Endothelial cell of hepatic sinusoid (primary cell): ENCODE measurements around the gene HIVEP3.

Experiments
- in situ Hi-C: cut with HindIII; loops from 2 replicates; pipeline ENCODE4 v1.10.0; 2017; ENCODE audit warnings: low sequenced_read_pairs

Gene HIVEP3

DNA sequence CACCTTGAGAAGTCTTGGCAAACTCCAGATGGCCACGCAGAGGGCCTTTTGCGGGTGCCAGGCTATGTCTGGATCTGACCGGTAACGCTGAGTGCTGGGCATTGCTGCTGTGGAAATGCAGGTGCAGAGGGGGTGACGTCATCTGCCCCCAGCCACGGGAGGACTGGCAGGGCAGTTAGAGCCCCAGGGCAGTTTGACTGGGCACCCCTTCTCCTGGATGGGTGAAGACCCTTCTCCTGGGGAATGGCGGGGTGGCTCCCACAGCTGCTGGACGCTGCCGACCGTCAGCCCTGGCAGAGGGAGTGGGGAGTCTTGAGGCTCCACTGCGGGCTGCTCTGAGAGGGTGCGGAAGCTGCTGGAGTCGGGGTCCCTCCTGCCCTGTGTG lies 421.7 kb downstream of the HIVEP3 start:
- in situ Hi-C loops: no loop called here

DNA sequence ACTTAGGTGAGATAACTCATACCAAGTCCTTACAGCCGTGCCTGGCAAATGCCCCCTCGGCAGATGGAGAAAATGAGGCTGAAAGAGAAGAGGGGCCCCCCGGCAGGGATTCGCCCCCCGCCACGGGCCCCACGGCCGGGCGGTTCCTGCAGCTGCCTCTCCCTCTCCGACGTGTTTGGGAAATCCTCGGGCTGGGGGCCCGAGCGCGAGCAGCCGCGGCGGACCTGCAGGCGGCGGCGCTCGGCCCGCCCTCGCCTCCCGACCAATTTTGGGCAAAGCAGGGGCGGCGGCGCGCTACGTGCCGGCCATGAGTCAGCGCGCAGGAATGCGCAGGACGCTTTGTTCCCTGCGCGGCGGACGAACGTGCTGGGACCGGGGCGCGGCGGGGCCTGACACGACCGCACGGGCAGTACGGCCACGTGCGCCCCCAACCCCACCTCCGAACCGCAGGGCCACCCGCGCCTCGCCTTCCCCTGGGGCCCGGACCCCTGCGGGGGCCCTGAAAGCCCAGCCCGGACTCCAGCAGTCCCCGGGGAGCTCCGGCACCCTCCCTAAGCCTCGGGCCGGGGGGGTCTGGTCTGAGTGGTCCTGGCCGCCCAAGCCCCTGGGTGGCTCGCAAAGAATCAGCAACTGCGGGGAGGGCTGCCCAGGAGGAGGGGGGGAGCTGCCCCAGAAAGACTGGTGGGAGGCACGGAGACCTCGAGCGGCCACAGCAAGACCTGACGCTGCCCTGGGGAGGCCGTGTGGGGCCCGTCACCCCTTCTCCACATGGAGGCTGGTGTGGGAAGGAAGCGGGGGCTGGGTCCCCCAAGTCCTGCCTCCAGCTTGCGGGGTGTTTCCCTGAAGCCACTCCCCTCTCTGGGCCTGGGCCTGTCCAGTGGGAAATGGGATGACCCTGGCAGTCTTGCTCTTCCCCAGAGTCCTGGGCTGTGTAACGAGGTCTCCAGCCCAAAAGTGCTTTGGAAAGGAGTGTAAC lies 422.4 kb downstream of the HIVEP3 start:
- in situ Hi-C loops: no loop called here

DNA sequence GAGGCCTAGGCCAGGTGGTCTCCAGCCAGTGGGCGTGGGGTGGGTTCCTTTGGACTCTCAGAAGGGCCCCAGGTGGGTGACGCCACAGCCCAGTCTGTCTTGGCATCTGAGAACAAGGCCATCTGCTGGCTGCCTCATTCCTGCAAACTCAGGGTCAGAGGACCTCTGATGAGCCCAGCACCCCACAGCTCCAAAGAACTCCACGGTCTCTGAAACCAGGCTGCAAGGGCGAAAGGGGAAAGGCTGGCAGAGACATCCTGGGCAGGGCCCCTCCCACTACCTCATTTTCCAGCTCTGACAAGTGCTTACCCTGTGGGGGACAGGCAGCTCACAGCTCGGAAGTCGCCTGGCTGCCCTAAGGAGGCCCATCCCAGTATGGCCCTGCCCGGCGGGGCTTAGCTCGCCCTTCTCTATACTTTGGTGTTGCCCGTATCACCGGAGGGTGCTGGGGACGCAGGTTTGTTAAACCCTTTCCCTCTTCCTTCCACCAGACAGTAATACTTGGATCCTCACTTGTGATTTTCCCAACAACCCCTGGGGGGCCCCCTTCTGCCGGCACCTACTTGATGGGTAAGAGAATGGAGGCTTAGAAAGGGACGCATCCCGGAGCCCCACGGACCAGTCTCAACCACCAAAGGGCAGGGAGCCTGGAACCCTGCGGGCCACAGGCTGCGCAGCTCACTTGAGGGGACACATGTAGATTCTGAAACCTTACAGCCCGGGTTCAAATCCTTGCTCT lies 423.3 kb downstream of the HIVEP3 start:
- in situ Hi-C loops: no loop called here

DNA sequence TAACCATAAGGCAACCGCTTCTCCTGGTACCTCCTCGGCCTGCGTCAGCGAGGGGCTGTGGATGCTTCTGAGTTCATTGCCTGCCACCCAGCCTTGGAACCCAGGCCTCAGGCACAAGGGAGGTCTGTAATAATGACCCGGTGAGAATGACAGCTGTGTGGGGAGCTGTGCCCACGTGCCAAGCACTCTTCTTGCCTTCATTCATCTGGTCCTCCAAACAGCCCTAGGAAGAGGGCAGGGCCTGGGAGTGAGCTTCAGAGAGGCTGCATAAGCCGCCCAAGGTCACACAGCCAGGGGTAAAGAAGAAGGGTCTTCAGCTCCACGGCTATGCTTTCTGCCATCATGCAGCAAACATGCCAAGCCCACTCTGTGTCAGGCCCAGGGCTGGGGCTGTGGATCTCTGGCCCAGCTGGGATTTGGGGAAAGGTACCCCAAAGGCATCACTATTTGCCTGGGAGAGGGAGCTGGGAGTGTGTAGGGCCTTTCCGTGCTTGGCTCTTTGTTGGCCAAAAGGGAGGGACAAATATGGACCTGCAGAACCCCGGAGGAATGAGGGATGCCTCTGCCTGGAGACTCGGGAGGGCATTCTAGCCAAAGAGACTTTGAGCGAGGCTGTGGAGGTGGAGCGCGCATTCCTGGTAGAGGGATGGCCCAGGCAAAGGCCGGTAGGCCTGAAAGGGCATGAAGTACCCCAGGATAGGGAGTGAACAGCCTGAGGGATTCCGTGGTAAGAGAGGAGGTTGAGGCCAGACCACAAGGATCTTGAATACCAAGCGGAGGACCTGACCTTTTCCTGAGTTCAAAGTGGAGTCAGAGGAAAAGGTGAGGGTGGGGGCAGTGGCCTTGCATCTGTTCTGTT lies 424.1 kb downstream of the HIVEP3 start:
- in situ Hi-C loops: no loop called here

DNA sequence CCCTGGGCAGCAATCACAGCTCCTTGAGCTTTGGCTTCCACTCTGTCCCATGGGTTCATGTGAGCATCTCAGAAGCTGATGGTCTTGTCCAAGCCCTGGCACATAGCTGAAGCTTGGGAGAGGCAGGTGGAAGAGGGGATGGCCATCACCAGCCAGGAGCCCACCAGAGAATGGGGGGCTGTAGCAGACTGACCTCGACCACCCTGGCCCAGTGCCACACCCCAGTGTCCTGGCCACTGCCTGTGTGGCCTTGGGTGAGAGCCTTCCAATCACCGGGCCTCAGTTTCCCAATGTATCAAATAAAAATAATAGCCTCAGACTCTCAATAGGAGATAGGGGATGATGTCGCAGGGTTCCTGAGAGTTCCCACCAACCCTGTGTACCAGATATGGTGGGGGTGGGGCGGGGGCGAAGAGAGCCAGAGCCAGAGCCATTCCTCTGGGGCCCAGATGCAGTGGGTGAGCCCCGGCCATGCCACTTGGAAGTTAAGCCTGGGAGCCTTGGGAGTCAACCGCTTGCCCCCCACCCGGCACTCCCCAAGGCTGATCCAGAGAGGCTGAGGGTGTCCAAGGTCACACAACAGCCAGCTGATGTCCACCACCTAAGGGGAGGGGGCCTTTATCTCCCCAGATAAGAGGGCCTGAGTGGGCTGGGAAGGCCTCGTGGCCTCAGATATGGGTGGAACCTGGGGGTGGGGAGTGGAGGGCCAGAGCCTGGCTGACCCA lies 424.9 kb downstream of the HIVEP3 start:
- in situ Hi-C loops: no loop called here

DNA sequence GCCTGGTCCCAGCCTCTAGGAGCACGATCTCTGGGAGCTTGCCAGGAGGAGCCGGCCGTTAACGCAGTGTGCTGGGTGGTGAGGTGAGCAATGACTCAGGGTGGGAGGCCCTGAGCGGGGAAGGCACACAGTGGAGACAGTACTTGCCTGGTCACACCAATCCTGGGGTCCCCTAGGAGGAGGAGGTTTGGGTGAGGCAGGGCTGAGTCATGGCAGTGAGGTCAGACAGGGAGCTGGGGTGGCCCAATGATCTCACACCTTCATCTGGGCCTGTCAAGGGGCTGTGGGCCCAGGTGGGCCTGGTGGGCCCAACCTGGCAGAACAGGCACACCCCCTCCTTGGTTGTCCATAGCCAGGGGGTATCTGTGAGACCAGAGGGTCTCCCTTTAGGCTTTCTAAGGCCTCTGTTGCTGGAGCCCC lies 425.6 kb downstream of the HIVEP3 start:
- in situ Hi-C loops: no loop called here

DNA sequence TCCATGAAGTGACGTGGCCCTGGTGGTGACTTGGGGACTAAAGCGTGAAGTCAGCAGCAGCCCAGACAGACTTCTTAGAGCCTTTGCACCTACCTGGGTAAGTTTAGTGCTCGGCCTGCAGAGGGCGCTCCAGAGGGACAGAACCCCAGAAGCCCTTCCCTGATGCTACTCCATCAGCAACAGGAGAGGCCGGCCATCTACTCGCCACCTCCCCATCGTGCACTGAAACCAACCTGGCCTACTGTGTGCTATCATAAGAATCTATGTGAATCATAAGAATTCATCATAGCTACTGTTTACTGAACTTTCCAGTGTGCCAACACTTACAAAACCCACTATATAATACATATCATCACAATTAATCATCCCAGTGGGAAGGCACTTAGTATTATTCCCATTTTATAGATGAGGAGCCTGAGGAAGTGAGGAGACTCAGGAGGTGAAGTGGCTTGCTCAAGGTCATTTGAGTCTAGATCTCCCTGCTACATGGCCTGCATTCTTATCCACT lies 426.3 kb downstream of the HIVEP3 start:
- in situ Hi-C loops: no loop called here

DNA sequence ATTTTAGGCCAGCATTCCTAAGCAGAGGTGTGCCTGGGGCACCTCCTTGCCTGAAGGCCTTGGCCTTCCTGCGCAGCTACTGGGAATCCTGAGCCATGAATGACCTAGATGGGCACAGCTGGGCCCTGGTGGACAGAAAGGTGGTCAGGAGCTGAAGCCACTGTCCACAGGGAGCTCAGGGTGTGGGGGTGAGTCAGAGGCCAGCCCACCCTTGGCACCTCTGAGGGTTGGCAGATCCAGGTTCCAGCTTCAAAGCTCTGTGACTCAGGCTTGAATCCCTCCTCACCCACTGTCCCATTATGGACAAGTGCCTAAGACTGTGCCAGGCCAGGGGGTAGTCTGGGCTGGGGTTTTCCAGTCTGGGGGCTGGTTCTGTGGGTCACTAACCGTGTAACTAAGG lies 427.8 kb downstream of the HIVEP3 start:
- in situ Hi-C loops: no loop called here

DNA sequence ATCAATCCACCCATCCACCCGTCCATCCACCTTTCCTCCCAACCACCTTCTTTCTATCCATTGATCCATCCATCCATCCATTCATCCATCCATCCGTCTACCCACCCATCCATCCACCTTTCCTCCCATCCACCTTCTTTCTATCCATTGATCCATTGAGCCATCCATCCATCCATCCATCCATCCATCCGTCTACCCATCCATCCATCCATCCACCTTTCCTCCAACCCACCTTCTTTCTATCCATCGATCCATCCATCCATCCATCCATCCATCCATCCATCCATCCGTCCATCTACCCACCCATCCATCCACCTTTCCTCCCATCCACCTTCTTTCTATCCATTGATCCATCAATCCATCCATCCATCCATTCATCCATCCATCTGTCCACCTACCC lies 429.2 kb downstream of the HIVEP3 start:
- in situ Hi-C loops: no loop called here

DNA sequence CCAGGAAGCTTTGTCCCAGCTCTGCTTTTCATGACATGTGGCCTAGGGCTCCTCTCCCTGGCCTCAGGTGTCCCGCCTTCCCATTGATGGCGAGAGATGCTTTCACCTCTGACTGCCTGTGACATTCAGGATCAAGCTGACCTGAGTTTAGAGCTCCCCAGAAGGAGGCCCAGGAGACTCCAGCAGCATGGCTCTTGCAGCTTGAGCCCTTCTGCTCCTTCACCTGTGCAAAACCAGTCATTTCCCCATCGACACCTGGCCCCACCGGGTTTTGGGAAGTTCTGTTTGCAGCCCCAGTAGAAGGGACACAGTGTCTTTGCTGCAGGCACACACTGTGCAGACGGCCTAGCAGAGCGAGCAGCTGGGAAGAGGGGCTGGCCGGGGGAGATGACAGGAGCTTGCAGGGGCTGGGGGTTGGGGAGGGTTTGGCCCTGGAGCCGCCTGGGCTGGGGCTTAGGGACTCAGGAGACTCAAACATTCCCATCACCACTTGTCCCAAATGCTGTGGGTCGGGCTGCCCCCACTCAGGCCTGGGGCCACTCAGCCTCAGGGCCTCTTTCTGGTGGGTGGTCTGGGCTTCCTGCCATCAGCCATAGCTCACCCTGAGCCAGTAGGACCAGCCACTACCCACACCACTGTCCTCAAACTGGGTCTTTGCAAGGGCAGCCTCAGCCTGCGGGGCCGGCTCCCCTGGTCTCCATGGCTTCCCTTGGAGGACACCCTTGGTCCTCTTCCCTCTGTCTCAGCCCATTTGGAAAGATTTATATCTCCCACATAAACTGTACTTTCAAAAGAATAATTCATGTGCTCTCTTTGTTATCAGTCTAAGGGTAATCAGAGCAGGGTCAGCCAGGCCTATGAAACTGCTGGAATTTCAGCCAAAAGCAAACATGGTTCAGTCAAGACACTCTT lies 430.4 kb downstream of the HIVEP3 start:
- in situ Hi-C loops: no loop called here

DNA sequence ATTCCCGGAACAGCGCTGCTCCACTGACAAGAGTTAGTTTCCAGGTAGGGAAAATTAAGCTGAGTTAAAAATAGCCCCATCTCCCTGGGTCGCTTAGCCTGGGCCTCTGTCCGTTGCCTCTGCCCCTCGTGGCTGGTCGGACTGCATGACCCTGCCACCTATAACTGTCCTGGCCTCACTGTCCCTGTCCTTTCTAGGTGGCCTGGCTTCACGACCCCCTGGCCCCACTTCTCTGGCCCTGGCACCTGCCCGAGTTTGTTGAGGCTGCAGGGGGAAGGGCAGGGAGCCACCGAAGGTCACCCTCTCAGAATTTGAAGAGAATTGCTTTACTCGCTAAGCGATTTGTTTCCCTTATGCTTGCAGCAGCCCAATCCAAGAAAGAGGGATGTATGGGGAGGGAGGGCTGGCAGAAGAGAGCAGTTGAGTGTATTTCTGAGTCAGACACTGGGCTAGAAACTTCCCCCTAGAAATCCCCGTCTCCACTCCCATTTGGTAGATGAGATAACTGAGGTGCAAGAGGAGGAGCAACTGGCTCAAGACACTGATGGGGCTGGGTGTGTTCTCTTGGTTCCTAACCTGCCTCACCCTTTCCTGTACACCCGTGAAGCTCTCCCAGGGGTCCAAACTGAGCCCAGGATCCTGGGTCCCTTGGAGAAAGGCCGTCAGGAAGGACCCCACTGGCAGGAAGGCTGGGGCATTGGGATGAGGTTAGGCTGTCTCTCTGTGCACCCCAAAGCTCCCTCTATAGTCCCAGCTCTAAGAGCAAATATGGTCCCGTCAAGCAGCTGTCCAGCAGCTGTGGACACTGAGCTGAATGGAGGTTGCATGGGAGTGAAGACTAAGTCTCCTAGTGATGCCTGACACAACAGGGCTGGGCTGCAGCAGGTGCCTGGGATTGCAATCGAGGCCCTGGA lies 431.3 kb downstream of the HIVEP3 start:
- in situ Hi-C loops: no loop called here

DNA sequence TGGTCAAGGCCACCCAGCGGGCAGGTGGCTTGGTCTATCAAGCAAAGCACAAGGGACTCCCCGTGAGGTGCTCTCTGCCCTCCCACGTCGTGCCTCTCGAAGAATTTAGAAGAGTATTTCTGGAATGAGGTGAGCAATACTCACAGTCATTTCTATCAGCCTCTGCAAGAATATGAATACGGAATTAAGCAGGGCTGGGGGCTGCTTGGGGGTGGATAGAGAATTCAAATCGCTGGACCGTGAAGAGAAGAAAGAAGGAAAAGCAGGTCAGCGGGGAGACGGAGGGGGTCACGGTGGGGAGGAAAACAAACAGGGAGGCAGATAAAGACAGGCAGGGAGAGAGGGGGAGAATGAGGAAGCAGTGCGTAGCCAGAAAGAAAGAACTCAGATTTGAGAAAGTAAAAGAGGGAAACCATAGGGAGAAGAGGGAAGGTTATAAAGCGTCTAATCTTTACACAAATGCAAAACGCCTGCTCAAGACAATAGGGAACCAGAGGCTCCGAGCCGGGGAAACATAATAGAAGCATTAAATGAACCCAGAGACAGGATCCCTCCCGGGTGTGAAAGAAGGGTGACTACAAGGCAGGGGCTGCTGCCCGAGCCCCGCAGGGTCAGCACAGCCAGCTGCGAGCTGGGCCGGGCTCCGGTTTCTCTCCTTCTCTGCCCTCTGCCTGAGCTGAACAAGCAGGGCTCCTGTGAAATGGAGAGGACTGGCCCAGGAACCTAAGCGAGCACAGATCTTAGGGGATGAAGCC lies 432.2 kb downstream of the HIVEP3 start:
- in situ Hi-C loops: no loop called here

DNA sequence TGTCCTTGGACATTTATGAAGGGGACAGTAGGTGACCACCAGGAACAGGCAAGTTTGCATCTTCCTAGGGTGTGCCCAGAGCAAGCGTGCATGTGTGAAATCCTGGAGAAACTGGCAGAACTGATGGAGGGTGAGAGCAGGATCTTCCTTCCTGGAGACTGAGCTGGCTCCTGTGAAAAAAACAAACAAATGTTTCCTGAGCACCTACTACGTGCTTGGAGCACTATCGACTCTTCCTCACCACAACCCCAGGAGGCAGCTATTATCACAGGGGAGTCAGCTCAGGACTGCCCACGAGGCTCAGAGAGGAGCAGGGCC lies 432.7 kb downstream of the HIVEP3 start:
- in situ Hi-C loops: no loop called here

DNA sequence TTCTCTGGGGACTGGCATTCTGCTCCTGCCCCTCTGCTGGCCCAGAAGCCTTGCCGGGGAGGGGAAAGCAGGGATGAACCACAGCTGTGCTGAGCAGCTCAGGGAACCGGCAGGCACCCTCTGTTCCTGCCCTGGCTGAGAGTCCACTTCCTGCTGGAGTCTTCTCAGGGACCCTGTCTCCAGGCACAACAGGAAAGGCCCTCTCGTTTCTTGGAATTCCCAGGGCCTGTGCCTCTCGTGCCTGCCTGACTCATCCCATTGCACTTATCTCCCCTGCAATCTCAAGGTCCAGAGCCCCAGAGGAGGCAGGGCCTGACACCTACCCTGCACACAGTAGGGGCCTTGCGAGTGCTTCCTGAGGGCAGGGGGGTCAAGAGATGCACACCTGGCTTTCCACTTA lies 433.1 kb downstream of the HIVEP3 start:
- in situ Hi-C loops: no loop called here

DNA sequence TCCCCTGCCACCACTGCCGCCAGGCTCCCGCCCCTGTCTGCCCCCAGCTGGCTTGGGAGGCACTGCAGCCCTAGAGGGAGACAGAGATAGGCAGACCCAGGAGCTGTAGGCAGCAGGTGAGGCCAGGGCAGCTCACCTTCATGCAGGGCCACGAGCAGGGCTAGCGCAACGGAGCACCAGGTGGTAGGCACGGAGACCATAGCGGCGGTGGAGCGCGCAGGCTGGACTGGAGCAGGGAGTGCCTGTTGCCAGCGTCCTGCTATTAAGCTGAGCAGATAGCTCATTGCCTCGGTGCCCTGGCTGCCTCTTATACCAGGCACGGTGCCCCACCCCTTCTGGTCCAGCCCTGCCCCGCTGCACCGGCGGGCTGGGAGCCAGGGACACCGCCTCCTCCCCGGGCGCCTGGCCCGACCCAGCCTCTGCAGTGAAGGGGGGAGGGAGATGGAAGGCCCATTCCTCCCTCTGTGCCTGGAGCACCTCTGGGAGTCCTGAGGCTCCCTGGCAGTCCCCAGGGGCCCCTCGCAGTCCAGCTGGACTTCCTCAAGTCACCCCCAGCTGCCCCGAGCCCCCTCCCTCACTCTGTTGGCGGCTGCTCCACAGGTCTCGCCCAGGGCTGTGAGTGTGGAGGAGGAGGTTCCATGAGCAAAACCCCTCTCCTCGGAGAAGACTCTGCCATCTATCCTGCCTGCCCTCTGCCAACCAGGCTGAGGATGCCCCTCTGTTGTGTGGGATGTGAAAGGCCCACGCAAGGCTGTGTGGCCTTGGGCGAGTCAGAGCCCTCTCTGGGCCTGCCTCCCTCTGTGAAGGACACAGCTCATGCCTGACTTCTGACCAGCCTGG lies 434.1 kb downstream of the HIVEP3 start, which contains the start of gene EDN2:
Gene EDN2 (minus strand): TSS at position 282 of the 840 bp plus-strand sequence. CDS start 82 bp downstream, at position 200.
- in situ Hi-C loops: no loop called here

DNA sequence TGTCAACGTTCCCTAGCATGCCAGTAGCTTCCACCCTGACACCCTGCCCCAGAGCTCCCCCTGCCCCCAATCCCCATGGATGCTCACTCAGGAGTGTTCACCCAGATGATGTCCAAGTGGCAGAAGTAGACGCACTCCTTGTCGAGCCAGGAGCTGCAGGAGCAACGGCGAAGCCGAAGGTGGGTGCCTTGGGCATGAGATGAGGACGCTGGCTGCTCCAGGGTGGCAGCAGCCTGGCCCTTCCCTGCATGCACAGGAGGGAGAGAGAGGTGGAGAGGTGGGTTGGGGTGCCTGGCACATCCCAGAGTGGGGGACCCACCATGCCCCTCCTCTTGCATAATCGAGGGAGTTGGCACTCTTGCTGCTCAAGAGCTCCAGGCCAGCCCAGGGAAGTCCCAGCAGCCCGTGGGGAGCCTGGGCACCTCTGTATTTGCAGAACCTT lies 434.7 kb downstream of the HIVEP3 start:
- in situ Hi-C loops: no loop called here
